H1 (cell line): Measurements from ENCODE around the gene PLA2G15. TPM values are rescaled to one million over a fixed set of nuclear protein-coding genes. Genes with fewer than 3 reads are reported as not detected.

Experiments used
- CTCF ChIA-PET: fragments of 300-600 bp; sonication (Branson Sonifier 250); formaldehyde crosslinking; loops from one replicate; lab custom pipeline; 2021; ENCODE audit not compliant: partially characterized antibody; lab: Charles Lee
- POLR2A ChIA-PET: fragments of 300-600 bp; sonication (Branson Sonifier 250); formaldehyde crosslinking; loops from one replicate; lab custom pipeline; 2021; ENCODE audit warnings: inconsistent platforms; ENCODE audit not compliant: partially characterized antibody; lab: Charles Lee
- DNase-seq, 2 experiments: peaks; one replicate each; pipeline versions ENCODE4 v3.0.0 to v3.0.0-alpha.2; 2010 to 2022; ENCODE audit warnings: low spot score in 2 of 2, low read depth in 1 of 2, mixed read lengths in 1 of 2
- FAIRE-seq: peaks from 2 replicates; lab custom pipeline; 2011; peaks lifted over from hg19 to GRCh38; lab: Jason Lieb, UNC
- H2AFZ ChIP-seq: 2 replicates; pipeline ENCODE4 v1.8.1; 2012; ENCODE audit warnings: low read length, inconsistent platforms
- H2AK5ac ChIP-seq: 2 replicates; pipeline ENCODE4 v1.6.1; 2013; ENCODE audit warnings: low read depth, low read length
- H2BK120ac ChIP-seq: replicated peaks from 2 replicates; pipeline ENCODE3; 2013; ENCODE audit warnings: low read depth, low read length, inconsistent platforms
- H2BK12ac ChIP-seq: 2 replicates; pipeline ENCODE4 v1.6.1; 2013; ENCODE audit warnings: low read depth, low read length
- H2BK15ac ChIP-seq: 2 replicates; pipeline ENCODE4 v1.6.1; 2013; ENCODE audit warnings: low read length
- H2BK20ac ChIP-seq: 2 replicates; pipeline ENCODE4 v1.6.1; 2013; ENCODE audit warnings: low read length
- H2BK5ac ChIP-seq: 2 replicates; pipeline ENCODE4 v1.6.1; 2013; ENCODE audit warnings: low read depth, low read length
- H3K14ac ChIP-seq: 2 replicates; pipeline ENCODE4 v1.6.1; 2013; ENCODE audit warnings: inconsistent platforms; ENCODE audit not compliant: insufficient read length
- H3K18ac ChIP-seq: 2 replicates; pipeline ENCODE4 v1.6.1; 2013; ENCODE audit warnings: low read length; ENCODE audit errors: extremely low read depth
- H3K23ac ChIP-seq: 2 replicates; pipeline ENCODE4 v1.6.1; 2013; ENCODE audit warnings: inconsistent platforms; ENCODE audit not compliant: insufficient read length
- H3K23me2 ChIP-seq: 2 replicates; pipeline ENCODE4 v1.6.1; 2013; ENCODE audit warnings: low read depth, low read length
- H3K27ac ChIP-seq: 2 replicates; pipeline ENCODE4 v1.6.1; 2011; ENCODE audit warnings: low read depth, low read length, inconsistent platforms
- H3K27me3 ChIP-seq, 4 experiments: replicated peaks in 1 of 4; 1 replicate in 1 of 4; 2 replicates in 3 of 4; pipeline versions ENCODE4 v1.6.1 to v1.8.1; 2011 to 2013; ENCODE audit warnings: low read length in 3 of 4, mild to moderate bottlenecking in 3 of 4, inconsistent platforms in 2 of 4, mixed read lengths in 2 of 4, moderate library complexity in 1 of 4; ENCODE audit not compliant: control insufficient read depth in 3 of 4, insufficient read depth in 3 of 4; ENCODE audit errors: extremely low read depth in 1 of 4
- H3K36me3 ChIP-seq, 4 experiments: 2 replicates each; pipeline versions ENCODE4 v1.6.1 to v1.8.1; 2011 to 2013; ENCODE audit warnings: mild to moderate bottlenecking in 4 of 4, low read length in 3 of 4, moderate library complexity in 2 of 4, control low read depth in 1 of 4, inconsistent platforms in 1 of 4; ENCODE audit not compliant: insufficient read depth in 4 of 4, control insufficient read depth in 2 of 4
- H3K4ac ChIP-seq: replicated peaks from 2 replicates; pipeline ENCODE3; 2013; ENCODE audit warnings: low read length, low read depth, mixed read lengths, inconsistent platforms; ENCODE audit not compliant: insufficient read length
- H3K4me1 ChIP-seq, 4 experiments: replicated peaks in 1 of 4; 1 replicate in 1 of 4; 2 replicates in 3 of 4; pipeline versions ENCODE4 v1.6.1 to v1.8.1; 2011 to 2013; ENCODE audit warnings: low read length in 3 of 4, inconsistent platforms in 2 of 4, mixed read lengths in 1 of 4; ENCODE audit not compliant: insufficient read depth in 4 of 4, control insufficient read depth in 3 of 4
- H3K4me2 ChIP-seq, 2 experiments: 2 replicates each; pipeline versions ENCODE4 v1.6.1 to v1.8.1; 2011 to 2013; ENCODE audit warnings: low read depth in 2 of 2, low read length in 2 of 2, control low read depth in 1 of 2, inconsistent platforms in 1 of 2, mild to moderate bottlenecking in 1 of 2; ENCODE audit not compliant: insufficient read depth in 1 of 2
- H3K4me3 ChIP-seq, 4 experiments: fragments of 200-600, 300-600 bp in 1 of 4; sonication (generic), shearing (Covaris generic), sonication (Bioruptor Twin) in 1 of 4; 2 replicates each; pipeline versions ENCODE4 v1.5.1 to v1.8.1; 2011 to 2016; ENCODE audit warnings: low read length in 4 of 4, low read depth in 3 of 4, control low read depth in 2 of 4, inconsistent platforms in 2 of 4, mild to moderate bottlenecking in 2 of 4, mixed read lengths in 1 of 4, moderate library complexity in 1 of 4; ENCODE audit not compliant: insufficient read depth in 2 of 4; ENCODE audit errors: extremely low read depth in 1 of 4
- H3K56ac ChIP-seq: replicated peaks from 2 replicates; pipeline ENCODE3; 2013; ENCODE audit warnings: low read depth, mild to moderate bottlenecking, mixed read lengths, low read length, inconsistent platforms; ENCODE audit not compliant: insufficient read length
- H3K79me1 ChIP-seq: 2 replicates; pipeline ENCODE4 v1.6.1; 2013; ENCODE audit warnings: low read depth, low read length, control low read depth
- H3K79me2 ChIP-seq, 2 experiments: 2 replicates each; pipeline versions ENCODE4 v1.6.1 to v1.8.1; 2012 to 2013; ENCODE audit warnings: low read length in 2 of 2, mild to moderate bottlenecking in 2 of 2, inconsistent platforms in 1 of 2; ENCODE audit not compliant: insufficient read depth in 2 of 2, control insufficient read depth in 1 of 2
- H3K9ac ChIP-seq, 4 experiments: replicated peaks in 1 of 4; 1 replicate in 1 of 4; 2 replicates in 3 of 4; pipeline versions ENCODE4 v1.6.1 to v1.8.1; 2011 to 2013; ENCODE audit warnings: low read depth in 3 of 4, low read length in 3 of 4, control low read depth in 2 of 4, mild to moderate bottlenecking in 2 of 4, moderate library complexity in 2 of 4, inconsistent platforms in 1 of 4; ENCODE audit errors: extremely low read depth in 1 of 4
- H3K9me3 ChIP-seq, 2 experiments: 2 replicates each; pipeline versions ENCODE4 v1.6.1 to v1.8.1; 2012 to 2013; ENCODE audit warnings: mild to moderate bottlenecking in 2 of 2, moderate library complexity in 2 of 2, control low read depth in 1 of 2, inconsistent platforms in 1 of 2, low read depth in 1 of 2, low read length in 1 of 2, mixed read lengths in 1 of 2; ENCODE audit not compliant: insufficient read depth in 2 of 2
- H4K20me1 ChIP-seq, 2 experiments: replicated peaks in 1 of 2; 2 replicates each; pipeline versions ENCODE3 to v1.8.1; 2011 to 2013; ENCODE audit warnings: inconsistent platforms in 2 of 2, low read length in 2 of 2, mild to moderate bottlenecking in 1 of 2; ENCODE audit not compliant: insufficient read depth in 2 of 2, control insufficient read depth in 1 of 2
- H4K5ac ChIP-seq: 2 replicates; pipeline ENCODE4 v1.6.1; 2013; ENCODE audit warnings: low read length, low read depth, mixed read lengths, inconsistent platforms; ENCODE audit not compliant: insufficient read length
- H4K8ac ChIP-seq: 2 replicates; pipeline ENCODE4 v1.8.0; 2013; ENCODE audit warnings: mild to moderate bottlenecking, moderate library complexity, low read length, inconsistent platforms; ENCODE audit not compliant: insufficient read depth; ENCODE audit errors: extremely low read depth
- H4K91ac ChIP-seq: replicated peaks from 2 replicates; pipeline ENCODE3; 2013; ENCODE audit warnings: low read length, mixed read lengths, inconsistent platforms; ENCODE audit not compliant: insufficient read length
- CBX8 ChIP-seq: fragments of 300-800, 300-1000 bp; sonication (generic); IDR thresholded peaks from 2 replicates; pipeline ENCODE4 v1.7.1; 2016; ENCODE audit warnings: low read depth, low read length, borderline replicate concordance
- CREB1 ChIP-seq: IDR thresholded peaks from 2 replicates; pipeline ENCODE4 v1.6.1; 2012; ENCODE audit warnings: inconsistent platforms
- EGR1 ChIP-seq: IDR thresholded peaks from 2 replicates; pipeline ENCODE4 v1.6.1; 2011; ENCODE audit warnings: low read depth, low read length, borderline replicate concordance
- EZH2 ChIP-seq: fragments of 200-600 bp; sonication (generic); IDR thresholded peaks from 2 replicates; pipeline ENCODE4 v1.7.1; 2012; ENCODE audit warnings: low read depth, mild to moderate bottlenecking, moderate library complexity, low read length, inconsistent platforms; ENCODE audit not compliant: severe bottlenecking
- GTF2F1 ChIP-seq: IDR thresholded peaks from 2 replicates; pipeline ENCODE4 v1.6.1; 2012; ENCODE audit warnings: low read depth, low read length, improper control_type of control experiment, borderline replicate concordance
- PHF8 ChIP-seq: fragments of 200-600 bp; sonication (generic); conservative IDR thresholded peaks from 2 replicates; pipeline ENCODE4 v1.7.1; 2012; ENCODE audit warnings: low read depth, mild to moderate bottlenecking, inconsistent platforms, low read length, moderate library complexity
- SAP30 ChIP-seq: fragments of 300-600 bp; sonication (generic); IDR thresholded peaks from 2 replicates; pipeline ENCODE4 v1.7.1; 2012; ENCODE audit warnings: low read length, moderate library complexity, mild to moderate bottlenecking, inconsistent platforms; ENCODE audit not compliant: insufficient read depth, insufficient replicate concordance
- TAF1 ChIP-seq: IDR thresholded peaks from 2 replicates; pipeline ENCODE4 v1.6.1; 2011; ENCODE audit warnings: mild to moderate bottlenecking, low read depth, low read length
- WGBS, 2 experiments: shearing (Covaris generic) in 1 of 2; methylation state at CpG; one replicate each; pipeline versions ENCODE4 v1.1.6 to v1.1.7; 2013 to 2015; ENCODE audit warnings: low lambda C conversion rate in 2 of 2, mixed read lengths in 2 of 2, inconsistent platforms in 1 of 2, low coverage in 1 of 2, missing lambda C conversion rate in 1 of 2; ENCODE audit not compliant: insufficient replicate concordance in 2 of 2, insufficient coverage in 1 of 2, insufficient read length in 1 of 2; ENCODE audit errors: extremely low coverage in 1 of 2, missing lambda C conversion rate in 1 of 2; 5-methylcytosine and 5-hydroxymethylcytosine counted together
- polyA plus RNA-seq, 7 experiments: library from polyadenylated mRNA; depleted of rRNA in 3 of 7; stranded (reverse) in 5 of 7; unstranded in 2 of 7; fragments of >200 nt in 5 of 7; fragments of 200-250 nt in 2 of 7; gene quantifications; 1 replicate in 5 of 7; 2 replicates in 1 of 7; 4 replicates in 1 of 7; pipeline versions ENCODE4 v1.2.1 to v1.2.3, GENCODE V29; 2011 to 2013; ENCODE audit warnings: missing spikeins in 2 of 7, mixed read lengths in 2 of 7
- total RNA-seq: library from RNA; stranded (reverse); fragmentation: NEBNext Ultra II Directional; extraction: Animal tissue kit (Norgen Biotek cat#: 25700); gene quantifications from 2 replicates; pipeline ENCODE4 v1.2.1, GENCODE V29; 2021
- TF ChIP-seq, protein P1 (sequence below): IDR thresholded peaks from 2 replicates; pipeline ENCODE4 v1.6.1; 2011; ENCODE audit warnings: low read length, improper control_type of control experiment

PLA2G15 gene
- total and polyA plus RNA-seq, 2 of the 8 experiments (the other 6 are each of a cell fraction or from before 2014, with no cell fraction given), result 11.2 to 12.0 TPM

GRCh38 chr16:68265078-68265920 lies 20.1 kb downstream of the PLA2G15 start:
- no peaks in the 10 kb centered on the region for H3K36me3 ChIP-seq
- ChIA-PET CTCF (interaction anchor here (0.5 to 9.0 kb wide), 3 partner anchors 22 to 724 kb away, joined by 4 to 233 read pairs (median 221); no protein-coding TSS in a partner anchor), POLR2A (interaction anchor here (0.6 to 3.0 kb wide), 3 partner anchors 14 to 46 kb away, joined by 3 to 22 read pairs (median 15); partner anchors contain the start of genes ESRP2, PRMT7 and SLC7A6OS)
- peaks cover 0 to 3% (median 2%) of the 10 kb centered on the region in 4 experiments; a peak in 5 of 7 replicates for H3K4me1 ChIP-seq
- peak overlapping the region; percentile 78 to 97 (median 84) for H3K4me3 ChIP-seq
- no peak overlapping the region for H4K8ac ChIP-seq
- 28% methylated on average over 23 of the region's 23 CpGs; no CpG with 5 or more reads in 1 of the 2 experiments for WGBS, 2 experiments
- H3K79me1 ChIP-seq, result peaks cover 6% of the 10 kb centered on the region
- H2BK12ac ChIP-seq, result peak overlapping the region; percentile 39; the same call in 1 of the 2 replicates
- H3K56ac ChIP-seq, result no peak overlapping the region
- H3K27me3 ChIP-seq, result peaks cover 0 to 11% (median 1%) of the 10 kb centered on the region in 4 experiments; a peak in 3 of 7 replicates
- H3K23ac ChIP-seq, result no peak overlapping the region
- H3K4me2 ChIP-seq, result peak overlapping the region; percentile 84 to 90
- H2BK120ac ChIP-seq, result no peak overlapping the region
- no peak overlapping the region for H4K5ac ChIP-seq
- H4K20me1 ChIP-seq, result no peaks in the 10 kb centered on the region
- no peak overlapping the region for H3K14ac ChIP-seq
- H3K23me2 ChIP-seq, result peaks cover 10% of the 10 kb centered on the region; the same call in 1 of the 2 replicates
- DNase-seq (peak in 1 of 2 experiments; percentile 55), FAIRE-seq (no peak)
- H3K9me3 ChIP-seq, result no peaks in the 10 kb centered on the region
- H3K27ac ChIP-seq, result no peak overlapping the region
- H3K79me2 ChIP-seq, result peaks cover 0 to 25% of the 10 kb centered on the region in 2 experiments; a peak in 3 of 4 replicates
- peak overlapping the region; percentile 48; the same call in 1 of the 2 replicates for H2BK5ac ChIP-seq
- peak overlapping the region; percentile 81; the same call in 1 of the 2 replicates for H3K18ac ChIP-seq
- H3K9ac ChIP-seq, result peak overlapping the region; percentile 12 to 72 (median 64); a peak in 5 of 7 replicates
- peak overlapping the region; percentile 65; the same call in 1 of the 2 replicates for H2AFZ ChIP-seq
- no peak overlapping the region for H3K4ac ChIP-seq
- no peak overlapping the region for H2BK15ac ChIP-seq
- no peak overlapping the region for H2AK5ac ChIP-seq
- H4K91ac ChIP-seq, result no peak overlapping the region
- H2BK20ac ChIP-seq, result no peak overlapping the region
- TF ChIP-seq TAF1 (0 out of 2 replicates have a peak, but pooled peaks have one; percentile 11), EZH2 (peak; percentile 26), SAP30 (no peak), CBX8 (no peak), CREB1 (peak; percentile 34), GTF2F1 (no peak), PHF8 (no peak), EGR1 (no peak)
- TF ChIP-seq, protein P1, sequence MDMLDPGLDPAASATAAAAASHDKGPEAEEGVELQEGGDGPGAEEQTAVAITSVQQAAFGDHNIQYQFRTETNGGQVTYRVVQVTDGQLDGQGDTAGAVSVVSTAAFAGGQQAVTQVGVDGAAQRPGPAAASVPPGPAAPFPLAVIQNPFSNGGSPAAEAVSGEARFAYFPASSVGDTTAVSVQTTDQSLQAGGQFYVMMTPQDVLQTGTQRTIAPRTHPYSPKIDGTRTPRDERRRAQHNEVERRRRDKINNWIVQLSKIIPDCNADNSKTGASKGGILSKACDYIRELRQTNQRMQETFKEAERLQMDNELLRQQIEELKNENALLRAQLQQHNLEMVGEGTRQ, result no peak
